Ishikawa (cell line): ENCODE data around the gene ELMO1.

Experiments used
- CEBPB ChIP-seq: IDR thresholded peaks from 2 replicates; pipeline ENCODE4 v1.6.1; 2012
- CREB1 ChIP-seq: IDR thresholded peaks from 2 replicates; pipeline ENCODE4 v1.6.1; 2012; ENCODE audit warnings: low read depth
- EGR1 ChIP-seq: IDR thresholded peaks from 2 replicates; pipeline ENCODE4 v1.6.1; 2012
- EP300 ChIP-seq: IDR thresholded peaks from 2 replicates; pipeline ENCODE4 v1.6.1; 2012; ENCODE audit warnings: borderline replicate concordance
- FOXM1 ChIP-seq: IDR thresholded peaks from 2 replicates; pipeline ENCODE4 v1.6.1; 2012; ENCODE audit warnings: low read depth, borderline replicate concordance
- NFIC ChIP-seq: IDR thresholded peaks from 2 replicates; pipeline ENCODE4 v1.6.1; 2012
- RAD21 ChIP-seq: IDR thresholded peaks from 2 replicates; pipeline ENCODE4 v1.6.1; 2012; ENCODE audit warnings: low read depth
- TAF1 ChIP-seq: IDR thresholded peaks from 2 replicates; pipeline ENCODE4 v1.6.1; 2012; ENCODE audit warnings: low read depth, mild to moderate bottlenecking
- TCF12 ChIP-seq: IDR thresholded peaks from 2 replicates; pipeline ENCODE4 v1.6.1; 2012; ENCODE audit warnings: low read depth
- TEAD4 ChIP-seq: IDR thresholded peaks from 2 replicates; pipeline ENCODE4 v1.6.1; 2012
- YY1 ChIP-seq: IDR thresholded peaks from 2 replicates; pipeline ENCODE4 v1.6.1; 2012; ENCODE audit warnings: low read depth
- ZBTB7A ChIP-seq: IDR thresholded peaks from 2 replicates; pipeline ENCODE4 v1.6.1; 2012; ENCODE audit warnings: low read depth
- TF ChIP-seq, protein P1 (sequence below): IDR thresholded peaks from 2 replicates; pipeline ENCODE4 v1.6.1; 2012; ENCODE audit warnings: low read depth, mild to moderate bottlenecking
- TF ChIP-seq, protein P2 (sequence below): IDR thresholded peaks from 2 replicates; pipeline ENCODE4 v1.6.1; 2012
- TF ChIP-seq, protein P3 (sequence below): IDR thresholded peaks from 2 replicates; pipeline ENCODE4 v1.6.1; 2012

Gene ELMO1

DNA sequence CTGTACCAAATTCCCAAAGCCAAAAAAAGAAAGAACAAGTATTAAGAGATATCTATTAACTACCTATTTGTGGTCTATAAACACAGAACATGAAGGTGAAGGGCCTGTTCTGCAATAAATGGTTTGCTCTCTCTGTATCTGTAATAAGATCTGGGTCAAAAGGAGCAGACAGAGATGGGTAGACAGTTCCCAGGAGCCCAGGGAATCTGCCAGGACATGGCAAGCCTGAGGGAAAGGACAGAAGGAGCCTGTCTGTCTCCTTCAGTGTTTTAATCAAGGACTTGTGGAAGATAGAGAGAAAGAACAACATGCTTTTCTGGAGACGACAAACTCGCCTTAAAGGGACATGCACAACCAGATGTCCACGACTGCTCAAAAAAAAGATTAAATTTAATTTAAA is 165.7 kb downstream of the ELMO1 start:
- TF ChIP-seq EGR1 = no peak
- TF ChIP-seq ZBTB7A = no peak
- TF ChIP-seq, protein P1, sequence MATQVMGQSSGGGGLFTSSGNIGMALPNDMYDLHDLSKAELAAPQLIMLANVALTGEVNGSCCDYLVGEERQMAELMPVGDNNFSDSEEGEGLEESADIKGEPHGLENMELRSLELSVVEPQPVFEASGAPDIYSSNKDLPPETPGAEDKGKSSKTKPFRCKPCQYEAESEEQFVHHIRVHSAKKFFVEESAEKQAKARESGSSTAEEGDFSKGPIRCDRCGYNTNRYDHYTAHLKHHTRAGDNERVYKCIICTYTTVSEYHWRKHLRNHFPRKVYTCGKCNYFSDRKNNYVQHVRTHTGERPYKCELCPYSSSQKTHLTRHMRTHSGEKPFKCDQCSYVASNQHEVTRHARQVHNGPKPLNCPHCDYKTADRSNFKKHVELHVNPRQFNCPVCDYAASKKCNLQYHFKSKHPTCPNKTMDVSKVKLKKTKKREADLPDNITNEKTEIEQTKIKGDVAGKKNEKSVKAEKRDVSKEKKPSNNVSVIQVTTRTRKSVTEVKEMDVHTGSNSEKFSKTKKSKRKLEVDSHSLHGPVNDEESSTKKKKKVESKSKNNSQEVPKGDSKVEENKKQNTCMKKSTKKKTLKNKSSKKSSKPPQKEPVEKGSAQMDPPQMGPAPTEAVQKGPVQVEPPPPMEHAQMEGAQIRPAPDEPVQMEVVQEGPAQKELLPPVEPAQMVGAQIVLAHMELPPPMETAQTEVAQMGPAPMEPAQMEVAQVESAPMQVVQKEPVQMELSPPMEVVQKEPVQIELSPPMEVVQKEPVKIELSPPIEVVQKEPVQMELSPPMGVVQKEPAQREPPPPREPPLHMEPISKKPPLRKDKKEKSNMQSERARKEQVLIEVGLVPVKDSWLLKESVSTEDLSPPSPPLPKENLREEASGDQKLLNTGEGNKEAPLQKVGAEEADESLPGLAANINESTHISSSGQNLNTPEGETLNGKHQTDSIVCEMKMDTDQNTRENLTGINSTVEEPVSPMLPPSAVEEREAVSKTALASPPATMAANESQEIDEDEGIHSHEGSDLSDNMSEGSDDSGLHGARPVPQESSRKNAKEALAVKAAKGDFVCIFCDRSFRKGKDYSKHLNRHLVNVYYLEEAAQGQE = no peak
- TF ChIP-seq RAD21 = no peak
- no peak for TF ChIP-seq TAF1
- no peak for TF ChIP-seq TCF12
- no peak for TF ChIP-seq EP300
- TF ChIP-seq TEAD4 = no peak
- no peak for TF ChIP-seq YY1
- TF ChIP-seq FOXM1 = no peak
- TF ChIP-seq NFIC = no peak
- TF ChIP-seq, protein P2, sequence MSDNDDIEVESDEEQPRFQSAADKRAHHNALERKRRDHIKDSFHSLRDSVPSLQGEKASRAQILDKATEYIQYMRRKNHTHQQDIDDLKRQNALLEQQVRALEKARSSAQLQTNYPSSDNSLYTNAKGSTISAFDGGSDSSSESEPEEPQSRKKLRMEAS = no peak
- no peak for TF ChIP-seq CEBPB
- TF ChIP-seq CREB1 = no peak
- TF ChIP-seq, protein P3, sequence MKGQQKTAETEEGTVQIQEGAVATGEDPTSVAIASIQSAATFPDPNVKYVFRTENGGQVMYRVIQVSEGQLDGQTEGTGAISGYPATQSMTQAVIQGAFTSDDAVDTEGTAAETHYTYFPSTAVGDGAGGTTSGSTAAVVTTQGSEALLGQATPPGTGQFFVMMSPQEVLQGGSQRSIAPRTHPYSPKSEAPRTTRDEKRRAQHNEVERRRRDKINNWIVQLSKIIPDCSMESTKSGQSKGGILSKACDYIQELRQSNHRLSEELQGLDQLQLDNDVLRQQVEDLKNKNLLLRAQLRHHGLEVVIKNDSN = no peak

DNA sequence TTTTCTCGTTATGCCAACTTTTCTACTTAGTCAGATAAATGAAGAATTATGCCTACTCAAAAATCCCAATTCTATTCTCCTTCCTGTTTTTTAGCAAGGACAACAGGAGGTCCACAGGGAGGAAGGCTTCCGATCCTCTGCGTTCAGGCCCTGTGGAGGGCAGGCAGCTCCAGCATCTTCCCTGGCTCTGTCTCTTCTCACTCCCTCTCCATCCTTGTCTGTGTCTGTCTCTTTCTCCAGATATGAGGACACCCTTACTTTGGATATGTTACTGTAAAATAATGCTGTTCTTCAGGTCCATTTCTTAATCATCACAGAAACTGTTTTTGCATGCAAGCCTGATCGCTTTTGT is 166.6 kb downstream of the ELMO1 start:
- no peak for TF ChIP-seq ZBTB7A
- no peak for TF ChIP-seq TAF1
- TF ChIP-seq EGR1 = no peak
- no peak for TF ChIP-seq RAD21
- TF ChIP-seq, protein P3 = no peak
- TF ChIP-seq TEAD4 = no peak
- no peak for TF ChIP-seq CEBPB

DNA sequence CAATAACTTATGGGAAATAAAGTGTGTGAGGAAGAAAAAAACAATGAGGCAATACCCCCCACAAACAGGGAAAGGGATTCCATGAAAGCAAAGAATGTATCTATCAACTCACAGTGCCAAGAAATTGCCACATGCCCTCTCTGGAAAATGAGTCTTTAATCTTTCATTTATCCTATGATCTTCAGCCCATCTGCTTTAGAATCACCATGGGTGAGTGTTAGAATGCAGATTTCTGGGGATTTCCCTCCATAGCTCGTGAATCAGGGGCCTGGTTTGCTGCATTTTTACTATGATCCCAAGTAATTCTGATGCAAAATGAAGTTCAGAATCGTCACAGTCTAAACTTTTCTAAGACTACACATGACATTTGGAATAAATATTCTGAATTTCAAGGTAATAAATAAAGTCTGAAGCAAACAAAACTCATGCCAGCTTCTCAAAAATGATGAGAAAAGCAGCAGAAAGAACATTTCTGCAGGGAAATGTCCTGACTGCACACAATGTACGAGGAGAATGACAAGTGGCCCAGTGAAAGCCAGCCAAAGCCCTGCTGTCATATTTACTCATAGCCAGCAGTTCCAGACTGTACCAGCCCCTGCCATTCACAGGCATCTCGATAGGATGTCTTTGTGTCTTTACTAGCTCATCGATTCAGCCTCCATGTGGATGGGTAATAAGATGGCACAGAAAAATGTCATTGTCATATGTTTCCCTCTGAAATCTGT is 167.1 kb downstream of the ELMO1 start:
- TF ChIP-seq, protein P3 = no peak
- TF ChIP-seq TEAD4 = no peak
- no peak for TF ChIP-seq EGR1
- TF ChIP-seq YY1 = no peak
- no peak for TF ChIP-seq FOXM1
- TF ChIP-seq NFIC = no peak
- no peak for TF ChIP-seq RAD21
- TF ChIP-seq TCF12 = no peak
- no peak for TF ChIP-seq CEBPB
- TF ChIP-seq, protein P2 = no peak
- TF ChIP-seq EP300 = no peak
- no peak for TF ChIP-seq CREB1
- no peak for TF ChIP-seq ZBTB7A

DNA sequence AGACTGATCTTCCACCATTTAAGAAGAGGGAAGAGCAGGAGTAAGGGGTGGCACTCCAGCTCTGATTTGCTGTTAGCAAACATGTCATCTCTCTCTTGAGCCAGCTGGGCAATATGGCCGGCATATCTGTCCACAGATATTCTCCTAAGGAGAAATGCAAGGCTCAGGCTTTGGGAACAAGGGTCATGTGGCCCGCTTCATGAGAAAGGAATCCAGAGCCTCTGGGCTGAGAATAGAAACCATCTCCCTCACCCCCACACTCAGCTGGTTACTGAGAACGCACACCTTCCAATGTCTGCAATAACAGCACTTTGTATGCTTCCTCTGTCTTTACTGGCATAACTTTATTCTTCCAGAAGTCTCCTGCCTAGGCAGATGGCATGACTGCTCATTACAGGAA is 171.2 kb downstream of the ELMO1 start:
- TF ChIP-seq FOXM1 = no peak
- TF ChIP-seq, protein P1 = no peak
- no peak for TF ChIP-seq TCF12
- no peak for TF ChIP-seq EP300
- TF ChIP-seq YY1 = no peak
- TF ChIP-seq, protein P3 = no peak
- TF ChIP-seq CEBPB = no peak
- TF ChIP-seq ZBTB7A = no peak
- no peak for TF ChIP-seq NFIC
- TF ChIP-seq CREB1 = no peak
- no peak for TF ChIP-seq TEAD4
- TF ChIP-seq TAF1 = no peak
- no peak for TF ChIP-seq RAD21
- no peak for TF ChIP-seq EGR1
- TF ChIP-seq, protein P2 = no peak
